HG02623 (cell line): ENCODE results near the gene DGCR8.

Experiments
- ATAC-seq: cut with Tn5 transposase; IDR thresholded peaks from one replicate; pipeline ENCODE4 v1.9.1; 2021; ENCODE audit warnings: moderate library complexity; ENCODE audit not compliant: unreplicated experiment

Gene DGCR8

GRCh38 chr22:20121856-20122415 is 41.9 kb downstream of the DGCR8 start:
- no peak for ATAC-seq

GRCh38 chr22:20123366-20124082 is 43.5 kb downstream of the DGCR8 start:
- no peak for ATAC-seq

GRCh38 chr22:20124083-20124787 is 44.2 kb downstream of the DGCR8 start:
- no peak for ATAC-seq

GRCh38 chr22:20125201-20126174 is 45.4 kb downstream of the DGCR8 start:
- no peak for ATAC-seq

- ATAC-seq, result no peak
Observed at GRCh38 chr22:20126284-20127029, 46.4 kb downstream of the DGCR8 start.

GRCh38 chr22:20127318-20127868 is 47.4 kb downstream of the DGCR8 start:
- no peak for ATAC-seq

- ATAC-seq, result no peak
Observed at GRCh38 chr22:20127869-20128618, 48.0 kb downstream of the DGCR8 start.

GRCh38 chr22:20128619-20128901 is 48.5 kb downstream of the DGCR8 start:
- no peak for ATAC-seq

GRCh38 chr22:20128902-20129746 is 49.1 kb downstream of the DGCR8 start:
- no peak for ATAC-seq

GRCh38 chr22:20129747-20130014 is 49.6 kb downstream of the DGCR8 start:
- ATAC-seq, result no peak

GRCh38 chr22:20130319-20130718 is 50.3 kb downstream of the DGCR8 start:
- ATAC-seq, result no peak

GRCh38 chr22:20130731-20131596 is 50.9 kb downstream of the DGCR8 start:
- peak; percentile 60 for ATAC-seq

GRCh38 chr22:20131597-20131858 is 51.5 kb downstream of the DGCR8 start, which contains the start of gene ZDHHC8:
Gene ZDHHC8 (plus strand): TSS chr22:20131804. CDS start chr22:20131948, 144 bp downstream.
- ATAC-seq, result peak; percentile 34

GRCh38 chr22:20131859-20132685 is 52.0 kb downstream of the DGCR8 start:
- no peak for ATAC-seq

GRCh38 chr22:20132686-20133246 is 52.7 kb downstream of the DGCR8 start:
- no peak for ATAC-seq

GRCh38 chr22:20133930-20134549 is 54.0 kb downstream of the DGCR8 start:
- no peak for ATAC-seq
